Measurements from ENCODE around the gene NDST4. TPM values are rescaled to one million over a fixed set of nuclear protein-coding genes. Genes with fewer than 3 reads are reported as not detected.

The NDST4 gene
- polyA plus RNA-seq, 2 of the 4 experiments (the other 2 are of a cell fraction), result 0.04 TPM; not detected in 1

GRCh38 chr4:115128037-115128436 lies 14.6 kb upstream of the NDST4 start:
- no peak for TF ChIP-seq ESRRA (IDR thresholded peaks at IDR 0.05; ENCODE audit: borderline replicate concordance, low read length)
- TF ChIP-seq EHMT2 (IDR thresholded peaks at IDR 0.05; ENCODE audit: low read depth), result no peak
- no peak for TF ChIP-seq CHD4 (IDR thresholded peaks at IDR 0.05; ENCODE audit: borderline replicate concordance)
- no peak for TF ChIP-seq FOXS1 (CRISPR knock-in tag; IDR thresholded peaks at IDR 0.05)
- no peak for TF ChIP-seq CBX2 (IDR thresholded peaks at IDR 0.05; ENCODE audit: borderline replicate concordance, low read depth)
- TF ChIP-seq RAD21 (conservative IDR thresholded peaks at IDR 0.05 in 1 of 2, IDR thresholded peaks at IDR 0.05 in 1 of 2), result no peak
- TF ChIP-seq MAZ (IDR thresholded peaks at IDR 0.05; ENCODE audit: borderline replicate concordance, low read depth, low read length), result no peak
- TF ChIP-seq NR3C1 (IDR thresholded peaks at IDR 0.05), result no peak
- TF ChIP-seq MYC (IDR thresholded peaks at IDR 0.05; ENCODE audit: borderline replicate concordance, low read length), result no peak
- TF ChIP-seq JUNB (IDR thresholded peaks at IDR 0.05), result no peak
- no peak for TF ChIP-seq HES2 (IDR thresholded peaks at IDR 0.05)
- TF ChIP-seq CBX8 (IDR thresholded peaks at IDR 0.05), result no peak
- TF ChIP-seq ZFP36 (IDR thresholded peaks at IDR 0.05; ENCODE audit: borderline replicate concordance, partially characterized antibody), result no peak
- no peak for ATAC-seq
- Histone ChIP-seq H3K9me3 (no peaks in the 10 kb centered on the region), H3K4me1 (no peaks in the 10 kb centered on the region), H3K4me3 (no peak overlapping the region), H3K4me2 (no peak overlapping the region), H3K27ac (no peak overlapping the region)
- no peak for FAIRE-seq
- CTCF ChIA-PET, result no interaction called here
- DNase-seq (ENCODE audit: low read depth in 1 of 2, low spot score in 1 of 2), result no peak
- POLR2A ChIA-PET, result no interaction called here
- 8% methylated on average over 2 of the region's 2 CpGs for WGBS (ENCODE audit: missing lambda C conversion rate)

- ChIA-PET POLR2A (no interaction called here), CTCF (no interaction called here)
- FAIRE-seq (no peak), DNase-seq (ENCODE audit: low read depth in 1 of 2, low spot score in 1 of 2) (no peak), ATAC-seq (no peak)
- no peak overlapping the region for H3K4me3 ChIP-seq
- H3K9me3 ChIP-seq, result no peaks in the 10 kb centered on the region
- TF ChIP-seq EHMT2 (IDR thresholded peaks at IDR 0.05; ENCODE audit: low read depth), result no peak
- no peak for TF ChIP-seq ZC3H11A (IDR thresholded peaks at IDR 0.05)
- H3K27ac ChIP-seq, result no peak overlapping the region
- no peaks in the 10 kb centered on the region for H3K4me1 ChIP-seq
- 21% methylated on average over 2 of the region's 2 CpGs for WGBS (ENCODE audit: missing lambda C conversion rate)
- no peak overlapping the region for H3K4me2 ChIP-seq
Observed at GRCh38 chr4:115126491-115126890, 13.1 kb upstream of the NDST4 start.

GRCh38 chr4:115121351-115122043 lies 8.1 kb upstream of the NDST4 start:
- DNase-seq (ENCODE audit: low read depth in 1 of 2, low spot score in 1 of 2) (no peak), ATAC-seq (no peak), FAIRE-seq (no peak)
- 0% methylated on average over 2 of the region's 2 CpGs for WGBS (ENCODE audit: missing lambda C conversion rate)
- TF ChIP-seq MYC (IDR thresholded peaks at IDR 0.05; ENCODE audit: borderline replicate concordance, low read length) (no peak), FOSB (CRISPR knock-in tag; IDR thresholded peaks at IDR 0.05) (no peak), RARB (CRISPR knock-in tag; IDR thresholded peaks at IDR 0.05) (no peak), ATOH8 (CRISPR knock-in tag; IDR thresholded peaks at IDR 0.05; ENCODE audit: low read depth) (no peak), E2F6 (IDR thresholded peaks at IDR 0.05; ENCODE audit: borderline replicate concordance, low read depth) (no peak), ESRRA (IDR thresholded peaks at IDR 0.05; ENCODE audit: borderline replicate concordance, low read length) (no peak), HOXA7 (CRISPR knock-in tag; IDR thresholded peaks at IDR 0.05) (no peak), MAX (IDR thresholded peaks at IDR 0.05) (no peak), CHD4 (IDR thresholded peaks at IDR 0.05; ENCODE audit: borderline replicate concordance) (no peak)
- Histone ChIP-seq H3K9me3 (no peaks in the 10 kb centered on the region), H3K4me2 (no peak overlapping the region), H3K4me3 (no peak overlapping the region), H3K4me1 (no peaks in the 10 kb centered on the region), H3K27ac (no peak overlapping the region)
- ChIA-PET POLR2A (no interaction called here), CTCF (no interaction called here)
